Natural killer cell (primary cell): Measurements from ENCODE around the gene RPS25. TPM values are rescaled to one million over a fixed set of nuclear protein-coding genes. Genes with fewer than 3 reads are reported as not detected.
A peak's percentile ranks its signal among the peaks of the same experiment; 100 is the strongest.

Experiments
- ATAC-seq, 3 donors: fragments of 150-1000 bp in 2 of 3; fragments of 200-7000 bp in 1 of 3; cut with Tn5 transposase; 1 replicate in 1 of 3; 2 replicates in 2 of 3; pipeline ENCODE4 v1.10.0; 2021; ENCODE audit warnings: mild to moderate bottlenecking in 2 of 3, moderate library complexity in 2 of 3
- DNase-seq, 2 donors: peaks; one replicate each; pipeline versions ENCODE4 v3.0.0 to v3.0.0-alpha.2; 2013 to 2021; ENCODE audit warnings: mixed read lengths in 1 of 2
- H3K27ac ChIP-seq: one replicate; pipeline ENCODE4 v1.5.1; 2013; ENCODE audit warnings: mild to moderate bottlenecking, low read length
- H3K27me3 ChIP-seq: one replicate; pipeline ENCODE4 v1.6.1; 2013; ENCODE audit warnings: low read length; ENCODE audit not compliant: control insufficient read depth, insufficient read depth
- H3K36me3 ChIP-seq: one replicate; pipeline ENCODE4 v1.6.1; 2013; ENCODE audit warnings: low read length; ENCODE audit not compliant: control insufficient read depth, insufficient read depth
- H3K4me1 ChIP-seq: one replicate; pipeline ENCODE4 v1.6.1; 2013; ENCODE audit warnings: low read length; ENCODE audit not compliant: control insufficient read depth, insufficient read depth
- H3K4me3 ChIP-seq: one replicate; pipeline ENCODE4 v1.5.1; 2013; ENCODE audit warnings: low read length
- H3K9me3 ChIP-seq: one replicate; pipeline ENCODE4 v1.6.1; 2013; ENCODE audit warnings: low read length; ENCODE audit not compliant: control insufficient read depth, insufficient read depth
- H3K27ac Mint-ChIP-seq, 2 donors: one replicate each; pipeline ENCODE4 v1.8.0; 2022; ENCODE audit warnings: mild to moderate bottlenecking in 2 of 2, mixed read lengths in 2 of 2, moderate library complexity in 1 of 2
- H3K27me3 Mint-ChIP-seq, 2 donors: one replicate each; pipeline ENCODE4 v1.8.0; 2022; ENCODE audit warnings: low read depth in 2 of 2, mixed read lengths in 2 of 2
- H3K36me3 Mint-ChIP-seq: one replicate; pipeline ENCODE4 v1.8.0; 2022; ENCODE audit warnings: mixed read lengths
- H3K4me1 Mint-ChIP-seq, 2 donors: one replicate each; pipeline ENCODE4 v1.8.0; 2022; ENCODE audit warnings: mixed read lengths in 2 of 2
- H3K4me3 Mint-ChIP-seq: one replicate; pipeline ENCODE4 v1.8.0; 2022; ENCODE audit warnings: mild to moderate bottlenecking, moderate library complexity, mixed read lengths
- H3K9me3 Mint-ChIP-seq, 2 donors: one replicate each; pipeline ENCODE4 v1.8.0; 2022; ENCODE audit warnings: mixed read lengths in 2 of 2
- WGBS: methylation state at CpG from one replicate; pipeline ENCODE4 v1.1.7; 2013; ENCODE audit warnings: missing lambda C conversion rate; ENCODE audit not compliant: insufficient coverage; 5-methylcytosine and 5-hydroxymethylcytosine counted together
- intact Hi-C: fragments of 100-400 bp; cut with micrococcal nuclease; formaldehyde crosslinking; loops from one replicate; pipeline ENCODE4 v1.14.2; 2022
- total RNA-seq, 4 donors: library from RNA; stranded (reverse); fragments of 120-200 nt in 1 of 4; gene quantifications; one replicate each; pipeline versions ENCODE4 v1.2.3 to v1.2.4, GENCODE V29; 2013 to 2022
- TF ChIP-seq, protein P1 (sequence below): fragments of 200-600 bp; IDR thresholded peaks from one replicate; pipeline ENCODE4 v1.8.0; 2022; ENCODE audit warnings: antibody characterized with exemption

RPS25 gene
- 1,000 to 10,000 TPM in 1 of 3 donors, 100 to 1,000 TPM in 2; 870 to 1,051 (median 887) TPM for total RNA-seq
- total RNA-seq (2013), result 2,317 TPM

DNA sequence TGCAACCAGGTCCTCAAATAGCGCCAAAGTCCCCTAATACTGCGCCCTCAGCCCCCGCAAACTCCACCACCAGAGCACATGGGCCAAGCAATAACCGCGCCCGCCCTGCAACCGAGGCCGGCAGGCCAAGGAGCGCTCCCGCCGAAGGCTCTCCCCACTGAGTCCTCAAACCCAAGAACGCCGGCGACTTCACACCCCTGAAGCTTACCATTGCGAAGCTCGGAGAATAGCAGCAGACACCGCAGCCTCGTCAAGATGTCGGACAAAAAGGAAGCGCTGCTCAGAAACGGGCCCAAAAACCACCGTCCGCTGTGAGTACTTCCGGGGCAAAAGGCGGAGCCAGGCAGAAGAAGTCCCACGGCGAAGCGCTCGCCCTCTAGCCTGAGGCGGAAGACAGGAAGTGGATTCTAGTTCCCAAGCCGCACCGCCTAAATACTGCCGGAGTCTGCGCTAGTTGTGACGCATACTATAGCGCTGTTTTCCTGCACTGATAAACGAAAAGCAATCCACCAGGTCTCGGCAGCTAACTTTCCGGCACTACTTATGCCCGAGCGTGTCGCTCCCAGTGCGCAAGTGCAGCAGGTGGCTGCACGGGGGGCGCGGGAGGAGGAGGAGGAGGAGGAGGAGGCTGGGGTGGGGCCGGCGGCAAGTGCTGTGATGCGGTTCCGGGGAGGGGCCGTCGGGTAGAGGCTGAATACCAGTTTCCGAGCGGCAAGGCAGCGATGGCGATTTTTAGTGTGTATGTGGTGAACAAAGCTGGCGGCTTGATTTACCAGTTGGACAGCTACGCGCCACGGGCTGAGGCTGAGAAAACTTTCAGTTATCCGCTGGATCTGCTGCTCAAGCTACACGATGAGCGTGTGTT, at the start of gene RPS25, which contains the start of gene TRAPPC4:
TSS of gene RPS25 (minus strand) at position 270 of the 865 bp plus-strand sequence. CDS start at position 211, 59 bp downstream.
TSS of gene TRAPPC4 (plus strand) at position 693 of the 865 bp plus-strand sequence. CDS start at position 723, 30 bp downstream.
- Histone ChIP-seq H3K27me3 (no peaks in the 10 kb centered on the region), H3K4me3 (peak within 1 kb of the TSS; percentile 93), H3K4me1 (peaks cover 33% of the 10 kb centered on the region), H3K27ac (peak within 1 kb of the TSS; percentile 94), H3K9me3 (no peaks in the 10 kb centered on the region), H3K36me3 (peaks cover 55% of the 10 kb centered on the region)
- H3K9me3 Mint-ChIP-seq, result no peaks in the 10 kb centered on the region
- intact Hi-C loops, result loop anchor here (1.0 to 5.0 kb wide), 6 partner anchors 12 to 189 kb away; partner anchors contain the start of genes CBL, CENATAC, DPAGT1 and HYOU1
- H3K4me3 Mint-ChIP-seq, result peak within 1 kb of the TSS; percentile 99
- peaks cover 2% of the 10 kb centered on the region for H3K36me3 Mint-ChIP-seq
- WGBS, result 0% methylated on average over 63 of the region's 63 CpGs
- ATAC-seq (peak; percentile 86 to 95 (median 86)), DNase-seq (peak; percentile 91 to 98)
- no peaks in the 10 kb centered on the region for H3K27me3 Mint-ChIP-seq
- H3K4me1 Mint-ChIP-seq, result peaks cover 18 to 27% of the 10 kb centered on the region in 2 donors
- peak within 1 kb of the TSS; percentile 99 for H3K27ac Mint-ChIP-seq
- TF ChIP-seq, protein P1, sequence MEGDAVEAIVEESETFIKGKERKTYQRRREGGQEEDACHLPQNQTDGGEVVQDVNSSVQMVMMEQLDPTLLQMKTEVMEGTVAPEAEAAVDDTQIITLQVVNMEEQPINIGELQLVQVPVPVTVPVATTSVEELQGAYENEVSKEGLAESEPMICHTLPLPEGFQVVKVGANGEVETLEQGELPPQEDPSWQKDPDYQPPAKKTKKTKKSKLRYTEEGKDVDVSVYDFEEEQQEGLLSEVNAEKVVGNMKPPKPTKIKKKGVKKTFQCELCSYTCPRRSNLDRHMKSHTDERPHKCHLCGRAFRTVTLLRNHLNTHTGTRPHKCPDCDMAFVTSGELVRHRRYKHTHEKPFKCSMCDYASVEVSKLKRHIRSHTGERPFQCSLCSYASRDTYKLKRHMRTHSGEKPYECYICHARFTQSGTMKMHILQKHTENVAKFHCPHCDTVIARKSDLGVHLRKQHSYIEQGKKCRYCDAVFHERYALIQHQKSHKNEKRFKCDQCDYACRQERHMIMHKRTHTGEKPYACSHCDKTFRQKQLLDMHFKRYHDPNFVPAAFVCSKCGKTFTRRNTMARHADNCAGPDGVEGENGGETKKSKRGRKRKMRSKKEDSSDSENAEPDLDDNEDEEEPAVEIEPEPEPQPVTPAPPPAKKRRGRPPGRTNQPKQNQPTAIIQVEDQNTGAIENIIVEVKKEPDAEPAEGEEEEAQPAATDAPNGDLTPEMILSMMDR, result no peak

DNA sequence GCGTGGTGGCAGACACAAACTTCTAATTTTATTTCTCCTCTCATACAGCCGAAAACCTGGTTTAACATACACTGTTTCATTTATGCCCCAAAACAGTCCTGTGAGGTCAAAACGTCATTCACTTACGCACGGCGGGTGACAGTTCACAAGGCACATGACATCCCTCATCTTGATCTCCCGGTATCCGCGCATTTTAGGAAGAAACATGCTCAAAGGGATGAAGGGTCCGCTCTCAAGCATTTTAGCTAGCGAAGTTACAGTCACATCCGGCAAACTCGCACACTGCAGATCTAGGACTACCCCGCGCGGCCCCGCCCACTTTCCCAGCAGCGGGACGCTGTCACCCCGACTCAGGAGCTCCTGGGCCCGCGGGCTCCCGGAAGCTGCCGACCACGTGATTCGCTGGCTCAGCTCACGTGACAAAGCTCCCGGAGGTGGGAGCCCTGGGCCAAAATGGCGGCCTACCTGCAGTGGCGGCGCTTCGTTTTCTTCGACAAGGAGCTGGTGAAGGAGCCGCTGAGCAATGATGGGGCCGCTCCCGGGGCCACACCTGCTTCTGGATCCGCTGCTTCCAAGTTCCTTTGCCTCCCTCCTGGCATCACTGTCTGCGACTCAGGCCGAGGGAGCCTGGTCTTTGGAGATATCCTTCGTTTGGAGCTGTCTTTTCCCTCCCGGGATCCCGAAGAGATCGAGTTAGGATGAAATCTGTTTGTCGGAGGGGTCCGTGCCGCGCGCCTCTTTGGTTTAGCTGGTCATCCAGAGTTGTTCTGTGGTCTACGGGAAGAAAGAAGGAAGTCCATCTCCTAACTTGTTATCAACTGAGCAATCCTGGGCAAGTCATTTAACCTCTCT, 49.5 kb upstream of the RPS25 start, which contains the start of gene VPS11:
TSS of gene VPS11 (plus strand) at position 448 of the 852 bp plus-strand sequence. CDS start at position 454, 6 bp downstream.
- peak within 1 kb of the TSS; percentile 89 for H3K27ac ChIP-seq
- H3K4me1 Mint-ChIP-seq, result peaks cover 32 to 33% of the 10 kb centered on the region in 2 donors
- DNase-seq, result peak; percentile 95 to 99
- no peaks in the 10 kb centered on the region for H3K27me3 ChIP-seq
- TF ChIP-seq, protein P1, result no peak
- intact Hi-C loops, result loop anchor here (1.0 to 5.0 kb wide), 5 partner anchors 10 to 55 kb away; partner anchors contain the start of genes DPAGT1, HINFP, HYOU1 and RPS25
- no peaks in the 10 kb centered on the region for H3K27me3 Mint-ChIP-seq
- H3K36me3 Mint-ChIP-seq, result no peaks in the 10 kb centered on the region
- no peaks in the 10 kb centered on the region for H3K9me3 ChIP-seq
- peak within 1 kb of the TSS; percentile 91 for H3K4me3 ChIP-seq
- peaks cover 19% of the 10 kb centered on the region for H3K4me1 ChIP-seq
- ATAC-seq, result peak; percentile 92 to 99 (median 93)
- H3K27ac Mint-ChIP-seq, result peak within 1 kb of the TSS; percentile 98 to 99
- H3K36me3 ChIP-seq, result peaks cover 20% of the 10 kb centered on the region
- no peaks in the 10 kb centered on the region for H3K9me3 Mint-ChIP-seq
- WGBS, result under 1% methylated on average over 49 of the region's 49 CpGs
- peak within 1 kb of the TSS; percentile 95 for H3K4me3 Mint-ChIP-seq

DNA sequence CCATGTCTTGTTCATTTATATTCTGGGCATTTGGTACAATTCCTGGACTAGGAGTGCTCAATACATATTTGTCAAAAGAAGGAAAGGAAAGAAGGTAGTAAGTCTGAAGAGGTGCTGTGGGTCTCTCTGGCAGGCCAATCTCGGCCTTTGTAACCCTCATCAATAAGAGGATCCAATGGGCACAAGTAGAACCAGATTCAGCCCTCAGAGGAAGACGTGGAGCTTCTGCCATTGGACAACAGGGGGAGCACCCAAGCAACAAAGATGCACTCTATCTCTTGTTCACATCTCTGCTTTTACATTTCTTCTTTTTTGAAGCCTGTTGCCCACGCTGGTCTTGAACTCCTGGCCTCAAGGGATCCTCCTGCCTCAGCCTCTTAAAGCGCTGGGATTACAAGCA, 47.2 kb upstream of the RPS25 start:
- no peaks in the 10 kb centered on the region for H3K9me3 ChIP-seq
- WGBS, result 73% methylated on average over 4 of the region's 4 CpGs
- intact Hi-C loops, result loop anchor here (5.0 kb wide), 1 partner anchor 57 kb away; the partner anchor contains the start of gene HINFP
- H3K36me3 Mint-ChIP-seq, result no peaks in the 10 kb centered on the region
- H3K27me3 ChIP-seq, result no peaks in the 10 kb centered on the region
- H3K4me3 Mint-ChIP-seq, result peak overlapping the region; percentile 2
- no peaks in the 10 kb centered on the region for H3K9me3 Mint-ChIP-seq
- H3K27me3 Mint-ChIP-seq, result no peaks in the 10 kb centered on the region
- no peak for ATAC-seq
- H3K4me1 Mint-ChIP-seq, result peaks cover 31 to 33% of the 10 kb centered on the region in 2 donors
- peaks cover 19% of the 10 kb centered on the region for H3K4me1 ChIP-seq
- peak in 1 of 2 donors; percentile 74 for DNase-seq
- H3K4me3 ChIP-seq, result no peak overlapping the region
- peak overlapping the region; percentile 98 to 99 for H3K27ac Mint-ChIP-seq
- H3K27ac ChIP-seq, result no peak overlapping the region
- H3K36me3 ChIP-seq, result peaks cover 5% of the 10 kb centered on the region
- TF ChIP-seq, protein P1, result peak; percentile 37
